Thyroid gland (tissue), 4 donors: Measurements from ENCODE around the gene GTPBP6. TPM values are rescaled to one million over a fixed set of nuclear protein-coding genes. Genes with fewer than 3 reads are reported as not detected.

Experiments used
- DNase-seq, 2 donors: peaks; one replicate each; pipeline ENCODE4 v3.0.0-alpha.2; 2019
- H3K27ac ChIP-seq, 3 donors: fragments of 200-600 bp; sonication (generic); 1 replicate in 2 of 3; 2 replicates in 1 of 3; pipeline ENCODE4 v1.5.1; 2016 to 2019; ENCODE audit warnings: mild to moderate bottlenecking in 1 of 3, moderate library complexity in 1 of 3
- H3K27me3 ChIP-seq: fragments of 200-600 bp; sonication (generic); one replicate; pipeline ENCODE4 v1.5.1; 2019
- H3K36me3 ChIP-seq, 2 donors: fragments of 200-600 bp; sonication (generic); one replicate each; pipeline ENCODE4 v1.5.1; 2016 to 2019
- H3K4me1 ChIP-seq, 2 donors: fragments of 200-600 bp; sonication (generic); one replicate each; pipeline ENCODE4 v1.5.1; 2017 to 2019
- H3K4me3 ChIP-seq, 3 donors: fragments of 200-600 bp; sonication (generic); replicated peaks in 1 of 3; 1 replicate in 2 of 3; 2 replicates in 1 of 3; pipeline ENCODE4 v1.5.1; 2016; ENCODE audit warnings: mild to moderate bottlenecking in 1 of 3
- H3K9me3 ChIP-seq: fragments of 200-600 bp; sonication (generic); one replicate; pipeline ENCODE4 v1.5.1; 2017
- CTCF ChIP-seq, 6 experiments: fragments of 200-600 bp in 3 of 6; fragments of 450-650 bp in 3 of 6; sonication (generic) in 3 of 6; IDR thresholded peaks; one replicate each; pipeline ENCODE4 v1.5.1; 2016 to 2019; ENCODE audit warnings: antibody characterized with exemption in 6 of 6, mild to moderate bottlenecking in 2 of 6, inconsistent platforms in 1 of 6, moderate library complexity in 1 of 6
- POLR2A ChIP-seq, 2 donors: fragments of 450-650 bp; IDR thresholded peaks; one replicate each; pipeline ENCODE4 v1.6.1; 2017; ENCODE audit warnings: antibody characterized with exemption in 2 of 2, mild to moderate bottlenecking in 2 of 2, moderate library complexity in 1 of 2
- WGBS, 2 donors: methylation state at CpG; one replicate each; pipeline ENCODE4 v1.1.5; 2017; 5-methylcytosine and 5-hydroxymethylcytosine counted together
- intact Hi-C: fragments of 100-400 bp; cut with DNase I; formaldehyde crosslinking; loops from one replicate; pipeline ENCODE4 v1.15.1; 2023
- total RNA-seq, 4 donors: library from RNA; depleted of rRNA; stranded (reverse); fragments of >200 nt; gene quantifications; one replicate each; pipeline ENCODE4 v1.2.3, GENCODE V29; 2016

The GTPBP6 gene
- total RNA-seq, 4 donors from 2014 or later, result 39.9 to 54.9 (median 47.9) TPM

- Histone ChIP-seq H3K4me1 (no peaks in the 10 kb centered on the region), H3K9me3 (no peaks in the 10 kb centered on the region), H3K36me3 (peaks cover 3 to 4% of the 10 kb centered on the region in 2 donors), H3K4me3 (no peak overlapping the region), H3K27ac (no peak overlapping the region), H3K27me3 (no peaks in the 10 kb centered on the region)
- intact Hi-C loops, result no loop called here
- no peak for TF ChIP-seq CTCF (IDR thresholded peaks at IDR 0.05)
- no peak for TF ChIP-seq POLR2A (IDR thresholded peaks at IDR 0.05)
- WGBS, 2 donors, result 75 to 85% methylated on average over 37 to 38 of the region's 38 CpGs
- DNase-seq, result no peak
Measured at GRCh38 chrX:362937-363620, 44.5 kb upstream of the GTPBP6 start.

- no peak for DNase-seq
- H3K27me3 ChIP-seq, result no peaks in the 10 kb centered on the region
- 97 to 98% methylated on average over 10 to 13 of the region's 13 CpGs for WGBS, 2 donors
- no peaks in the 10 kb centered on the region for H3K4me1 ChIP-seq
- no peak overlapping the region for H3K27ac ChIP-seq
- peaks cover 3 to 4% of the 10 kb centered on the region in 2 donors for H3K36me3 ChIP-seq
- H3K4me3 ChIP-seq, result no peak overlapping the region
- no peaks in the 10 kb centered on the region for H3K9me3 ChIP-seq
- intact Hi-C loops, result no loop called here
- no peak for TF ChIP-seq CTCF (IDR thresholded peaks at IDR 0.05)
- no peak for TF ChIP-seq POLR2A (IDR thresholded peaks at IDR 0.05)
Measured at GRCh38 chrX:362351-362750, 43.8 kb upstream of the GTPBP6 start.

- Histone ChIP-seq H3K9me3 (no peaks in the 10 kb centered on the region), H3K4me1 (no peaks in the 10 kb centered on the region), H3K36me3 (peaks cover 3 to 4% of the 10 kb centered on the region in 2 donors), H3K4me3 (no peak overlapping the region), H3K27ac (no peak overlapping the region), H3K27me3 (no peaks in the 10 kb centered on the region)
- TF ChIP-seq CTCF (IDR thresholded peaks at IDR 0.05), result no peak
- TF ChIP-seq POLR2A (IDR thresholded peaks at IDR 0.05), result no peak
- intact Hi-C loops, result no loop called here
- 96 to 99% methylated on average over 35 to 48 of the region's 54 CpGs for WGBS, 2 donors
- DNase-seq, result no peak
Measured at GRCh38 chrX:361231-362145, 42.9 kb upstream of the GTPBP6 start.

GRCh38 chrX:360496-361150 lies 42.0 kb upstream of the GTPBP6 start:
- intact Hi-C loops, result no loop called here
- Histone ChIP-seq H3K9me3 (no peaks in the 10 kb centered on the region), H3K4me1 (no peaks in the 10 kb centered on the region), H3K36me3 (peaks cover 3 to 4% of the 10 kb centered on the region in 2 donors), H3K4me3 (no peak overlapping the region), H3K27me3 (no peaks in the 10 kb centered on the region), H3K27ac (no peak overlapping the region)
- 87 to 96% methylated on average over 19 to 24 of the region's 26 CpGs for WGBS, 2 donors
- TF ChIP-seq POLR2A (IDR thresholded peaks at IDR 0.05) (no peak), CTCF (IDR thresholded peaks at IDR 0.05) (no peak)
- DNase-seq, result no peak
